ENCODE measurements around the gene OGN.

DNA sequence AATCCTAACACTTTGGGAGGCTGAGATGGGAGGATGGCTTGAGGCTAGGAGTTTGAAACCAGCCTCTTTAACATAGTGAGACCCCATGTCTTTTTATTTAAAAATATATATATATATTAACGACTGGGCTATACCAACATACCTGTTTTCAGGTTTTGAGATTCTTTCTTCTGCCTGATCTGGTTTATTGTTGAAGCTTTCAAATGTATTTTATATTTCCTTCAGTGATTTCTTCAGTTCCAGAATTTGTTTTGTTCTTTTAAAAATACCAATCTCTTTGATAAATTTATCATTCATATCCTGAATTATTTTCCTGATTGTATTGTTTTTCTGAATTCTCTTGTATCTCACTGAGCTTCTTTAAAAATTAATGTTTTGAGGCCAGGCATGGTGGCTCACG lies 31.2 kb downstream of the OGN start:
- TF ChIP-seq, protein P1, sequence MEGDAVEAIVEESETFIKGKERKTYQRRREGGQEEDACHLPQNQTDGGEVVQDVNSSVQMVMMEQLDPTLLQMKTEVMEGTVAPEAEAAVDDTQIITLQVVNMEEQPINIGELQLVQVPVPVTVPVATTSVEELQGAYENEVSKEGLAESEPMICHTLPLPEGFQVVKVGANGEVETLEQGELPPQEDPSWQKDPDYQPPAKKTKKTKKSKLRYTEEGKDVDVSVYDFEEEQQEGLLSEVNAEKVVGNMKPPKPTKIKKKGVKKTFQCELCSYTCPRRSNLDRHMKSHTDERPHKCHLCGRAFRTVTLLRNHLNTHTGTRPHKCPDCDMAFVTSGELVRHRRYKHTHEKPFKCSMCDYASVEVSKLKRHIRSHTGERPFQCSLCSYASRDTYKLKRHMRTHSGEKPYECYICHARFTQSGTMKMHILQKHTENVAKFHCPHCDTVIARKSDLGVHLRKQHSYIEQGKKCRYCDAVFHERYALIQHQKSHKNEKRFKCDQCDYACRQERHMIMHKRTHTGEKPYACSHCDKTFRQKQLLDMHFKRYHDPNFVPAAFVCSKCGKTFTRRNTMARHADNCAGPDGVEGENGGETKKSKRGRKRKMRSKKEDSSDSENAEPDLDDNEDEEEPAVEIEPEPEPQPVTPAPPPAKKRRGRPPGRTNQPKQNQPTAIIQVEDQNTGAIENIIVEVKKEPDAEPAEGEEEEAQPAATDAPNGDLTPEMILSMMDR (optimal IDR thresholded peaks at IDR 0.05 in 1 of 3, IDR thresholded peaks at IDR 0.05 in 1 of 3, conservative IDR thresholded peaks at IDR 0.05 in 1 of 3; ENCODE audit: extremely low read depth in 1 of 3, insufficient read depth in 2 of 3, low read length in 3 of 3): no peak
- no peak for TF ChIP-seq EZH2 (IDR thresholded peaks at IDR 0.05; ENCODE audit: low read length)
